ENCODE data around the gene AIDA.
"Not testable (repeated sequence)": the region's sequence is repeated elsewhere in the genome, so short reads cannot be mapped to it uniquely, and the experiment has no call there.

The AIDA gene

DNA sequence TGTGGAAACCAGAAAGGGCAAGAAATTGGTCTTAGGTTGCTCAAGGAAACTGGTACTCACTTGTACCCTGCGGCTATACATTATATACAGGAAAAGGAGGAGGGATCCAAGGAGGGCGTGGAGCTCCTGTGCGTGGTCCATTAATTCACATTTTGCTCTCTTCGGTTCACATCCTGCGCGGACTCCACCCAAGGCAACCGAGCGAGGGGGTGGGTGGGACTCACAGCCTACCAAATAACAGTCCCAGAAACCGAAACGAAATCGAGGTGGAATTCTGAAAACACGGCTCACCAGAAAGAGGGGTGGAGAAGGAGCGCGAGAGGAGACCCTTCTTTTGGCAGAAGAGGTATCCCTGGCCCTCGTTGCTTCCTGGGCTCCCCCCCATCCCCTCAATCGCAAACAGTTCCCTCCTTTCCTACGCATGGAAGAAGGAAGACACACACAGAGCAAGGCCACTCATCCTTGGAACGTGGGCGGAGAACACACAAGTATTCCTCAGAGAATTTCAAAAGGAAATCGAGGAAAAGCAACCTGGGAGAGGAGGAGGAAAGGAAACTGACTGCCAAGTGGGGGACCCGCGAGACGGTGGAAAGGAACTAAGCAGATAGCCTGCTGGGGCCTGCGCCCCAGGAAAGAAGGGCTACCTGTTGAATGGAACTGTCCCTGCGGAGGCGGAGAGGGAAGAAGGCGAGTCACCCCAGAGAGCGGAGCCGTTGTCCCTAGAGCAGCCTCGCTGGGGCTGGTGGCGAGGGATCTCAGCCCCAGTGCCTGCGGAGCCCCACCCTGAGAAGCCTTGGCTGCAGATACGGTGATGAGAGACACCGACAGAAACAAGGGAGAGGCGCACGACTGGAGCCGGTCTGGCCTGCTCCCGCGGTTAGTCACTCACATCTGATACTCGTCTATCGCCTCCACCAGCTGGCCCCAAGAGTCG lies 705 bp downstream of the AIDA start:
- peak; percentile 83 for DNase-seq

DNA sequence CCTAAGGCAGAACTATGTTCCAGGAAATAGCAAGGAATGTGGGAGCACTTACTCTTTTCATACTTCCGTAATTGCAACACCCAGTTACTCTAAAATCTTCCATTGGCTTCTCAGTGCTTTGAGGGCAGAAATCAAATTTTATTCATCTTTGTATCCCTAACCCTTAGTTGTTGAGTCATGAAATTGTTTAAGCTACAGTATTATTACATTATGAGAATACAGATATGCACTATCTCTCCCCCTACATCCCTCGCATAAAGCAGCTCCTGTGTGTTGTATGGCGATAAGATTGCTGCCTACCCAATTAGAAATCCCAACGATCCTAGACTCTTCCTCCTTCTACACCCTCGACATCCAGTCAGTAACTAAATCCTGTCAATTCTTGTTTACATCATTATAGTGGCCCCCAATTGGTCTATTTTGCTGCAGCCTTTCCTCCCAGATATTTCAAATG lies 2.6 kb downstream of the AIDA start:
- no peak for DNase-seq

DNA sequence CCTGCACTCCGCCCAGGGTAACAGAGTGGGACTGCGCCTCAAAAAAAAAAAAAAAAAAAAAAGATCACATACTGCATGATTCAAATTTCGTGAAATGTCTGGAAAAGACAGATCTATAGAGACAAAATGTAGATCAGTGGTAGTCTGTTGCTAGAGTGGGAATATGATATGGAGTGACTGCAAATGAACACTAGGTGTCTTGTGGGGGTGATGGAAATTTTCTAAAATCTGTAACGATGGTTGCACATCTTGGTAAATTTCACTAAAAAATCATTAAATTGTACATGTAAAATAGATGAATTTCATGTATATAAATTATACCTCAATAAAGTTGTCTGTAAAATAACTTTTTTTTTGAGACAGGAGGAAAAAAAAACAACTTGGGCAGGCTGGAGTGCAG lies 5.5 kb downstream of the AIDA start:
- DNase-seq = no peak

DNA sequence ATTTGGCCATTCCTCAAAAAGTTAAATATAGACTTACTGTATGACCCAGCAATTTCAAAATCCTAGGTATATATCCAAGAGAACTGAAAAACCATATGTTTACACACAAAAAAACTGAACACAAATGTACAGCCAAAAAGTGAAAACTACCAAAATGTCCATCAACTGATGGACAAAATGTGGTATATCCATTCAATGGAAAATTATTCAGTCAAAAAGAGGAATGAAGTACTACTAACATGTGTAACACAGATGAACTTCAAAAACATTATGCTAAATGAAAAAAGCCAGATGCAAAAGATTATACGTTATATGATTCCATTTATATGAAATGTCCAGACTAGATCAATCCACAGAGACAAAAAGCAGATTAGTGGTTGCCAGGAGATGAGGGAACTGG lies 8.0 kb downstream of the AIDA start:
- DNase-seq = no peak

- no peak for DNase-seq
These were observed 10.1 kb downstream of the AIDA start for GRCh38 chr1:222702210-222702609.

GRCh38 chr1:222697826-222698225 lies 14.5 kb downstream of the AIDA start:
- DNase-seq = no peak

DNA sequence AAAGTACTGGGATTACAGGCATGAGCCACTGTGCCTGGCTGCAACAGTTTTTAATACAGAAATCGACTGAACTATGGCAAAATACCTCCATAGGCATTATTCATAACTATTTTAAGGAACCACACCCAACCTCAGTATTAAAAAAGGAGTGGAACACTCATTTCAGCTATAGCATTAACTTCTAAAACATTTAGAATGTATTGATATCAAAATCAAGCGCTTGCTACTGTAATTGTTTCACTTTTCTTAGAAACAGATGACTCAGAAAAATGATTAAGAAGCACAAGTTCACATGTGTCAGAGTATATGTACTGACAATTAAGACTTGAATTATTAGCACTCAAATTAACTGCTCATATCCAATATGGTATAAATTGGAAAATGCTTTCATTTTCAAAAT lies 15.1 kb downstream of the AIDA start:
- peak; percentile 13 for DNase-seq

DNA sequence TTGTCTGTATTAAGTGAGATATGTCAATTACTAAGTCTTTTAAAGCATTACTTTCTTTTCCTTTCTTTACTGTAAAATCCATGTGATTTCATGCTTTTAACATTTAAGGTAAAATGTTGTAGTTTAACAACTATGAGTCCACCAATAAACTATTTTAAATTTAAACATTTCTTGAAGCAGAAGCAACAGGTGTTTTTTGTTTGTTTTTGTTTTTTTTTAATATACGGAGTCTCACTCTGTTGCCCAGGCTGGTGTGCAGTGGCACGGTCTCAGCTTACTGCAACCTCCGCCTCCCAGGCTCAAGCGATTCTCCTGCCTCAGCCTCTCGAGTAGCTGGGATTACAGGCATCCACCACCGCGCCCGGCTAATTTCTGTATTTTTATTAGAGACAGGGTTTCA lies 15.6 kb downstream of the AIDA start:
- DNase-seq = no peak

DNA sequence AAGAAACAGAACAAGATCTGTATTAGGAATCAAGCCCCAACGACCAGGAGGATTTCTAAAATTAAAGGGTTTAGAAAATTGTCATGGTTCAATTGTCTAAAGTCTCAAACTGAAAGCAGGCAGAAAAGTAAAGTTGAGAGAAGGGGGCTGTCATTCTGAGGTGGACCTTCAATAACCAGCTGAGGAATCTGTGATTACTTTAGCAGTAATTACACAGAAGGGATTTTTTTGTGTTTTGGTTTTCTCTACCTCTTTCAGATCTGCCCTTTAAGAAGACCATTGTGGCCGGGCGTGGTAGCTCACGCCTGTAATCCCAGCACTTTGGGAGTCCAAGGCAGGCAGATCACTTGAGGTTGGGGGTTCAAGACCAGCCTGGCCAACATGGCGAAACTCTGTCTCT lies 17.4 kb downstream of the AIDA start:
- no peak for DNase-seq

DNA sequence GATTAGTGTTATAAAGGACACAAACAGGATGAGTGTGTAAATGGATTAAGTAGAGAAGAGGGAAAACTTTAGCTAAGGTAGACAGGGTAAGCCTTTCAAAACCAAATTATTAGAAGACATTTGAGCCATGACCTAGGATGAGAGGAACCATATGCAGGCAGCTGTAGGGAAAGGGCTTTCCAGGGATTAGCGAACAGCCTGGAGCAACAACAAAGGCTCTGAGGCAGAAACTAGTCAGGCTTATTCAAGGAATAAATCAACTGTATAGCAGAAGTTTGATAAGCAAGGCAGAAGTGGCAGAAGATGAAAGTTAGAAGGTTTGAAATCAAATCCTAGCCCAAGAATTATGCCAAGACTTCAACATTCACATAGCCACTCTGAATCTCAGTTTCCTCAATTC lies 21.3 kb downstream of the AIDA start:
- no peak for DNase-seq

DNA sequence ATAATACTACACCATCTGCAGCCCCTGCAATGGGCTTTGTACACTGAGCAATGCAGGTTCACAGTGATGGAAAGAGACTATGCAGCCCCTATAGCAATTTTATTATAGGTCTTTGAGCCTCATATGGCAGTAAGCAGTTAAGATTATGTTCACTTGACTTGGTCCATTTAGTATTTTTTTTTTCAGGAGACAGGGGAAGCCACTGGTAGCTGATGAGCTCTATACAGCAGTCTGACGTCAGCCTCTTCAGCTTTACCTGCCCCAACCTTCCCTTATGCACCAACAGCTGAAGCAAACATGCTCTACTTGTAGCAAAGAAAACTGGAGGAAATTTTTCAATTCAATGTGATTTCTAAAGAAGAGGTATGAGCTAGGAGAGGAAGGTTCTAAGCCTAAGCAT lies 32.2 kb downstream of the AIDA start:
- DNase-seq = no peak

DNA sequence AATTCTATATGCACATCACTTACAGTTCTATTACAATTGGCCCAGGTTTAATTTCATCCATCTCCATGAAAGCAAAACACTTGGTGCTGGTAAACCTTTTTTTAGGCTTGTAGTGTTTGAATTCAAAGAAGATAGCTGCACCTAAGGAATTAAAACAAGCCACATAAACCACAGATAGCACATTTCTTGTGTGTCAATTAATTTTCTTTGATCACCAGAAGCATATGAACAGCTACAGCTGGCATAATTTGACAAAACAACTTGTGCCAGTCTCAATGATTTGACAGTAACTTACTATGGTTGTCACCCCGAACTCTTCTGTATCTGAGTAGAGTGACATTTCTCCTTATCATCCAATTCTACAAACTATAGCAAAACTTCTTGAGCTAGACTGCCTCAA lies 42.2 kb downstream of the AIDA start:
- no peak for DNase-seq

DNA sequence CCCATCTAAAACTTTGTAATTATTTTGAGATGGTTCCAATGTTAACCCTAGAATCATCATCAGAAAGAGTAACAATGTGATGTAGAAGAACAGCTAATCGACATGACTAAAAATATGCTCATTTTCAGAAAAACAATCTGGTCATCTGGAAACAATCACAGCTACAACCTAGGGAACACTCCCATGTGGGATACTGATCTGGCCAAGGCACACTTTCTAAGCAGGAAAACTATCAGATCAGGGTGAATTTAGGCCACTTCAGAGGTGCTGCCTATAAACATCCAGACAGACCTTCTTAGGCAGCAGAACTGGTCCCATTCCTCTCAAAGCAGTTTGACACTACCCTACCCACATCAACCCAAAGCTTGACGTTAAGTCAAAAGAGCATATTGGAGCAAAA lies 43.2 kb downstream of the AIDA start:
- not testable (repeated sequence) for DNase-seq

GRCh38 chr1:222668184-222668583 lies 44.1 kb downstream of the AIDA start:
- not testable (repeated sequence) for DNase-seq

DNA sequence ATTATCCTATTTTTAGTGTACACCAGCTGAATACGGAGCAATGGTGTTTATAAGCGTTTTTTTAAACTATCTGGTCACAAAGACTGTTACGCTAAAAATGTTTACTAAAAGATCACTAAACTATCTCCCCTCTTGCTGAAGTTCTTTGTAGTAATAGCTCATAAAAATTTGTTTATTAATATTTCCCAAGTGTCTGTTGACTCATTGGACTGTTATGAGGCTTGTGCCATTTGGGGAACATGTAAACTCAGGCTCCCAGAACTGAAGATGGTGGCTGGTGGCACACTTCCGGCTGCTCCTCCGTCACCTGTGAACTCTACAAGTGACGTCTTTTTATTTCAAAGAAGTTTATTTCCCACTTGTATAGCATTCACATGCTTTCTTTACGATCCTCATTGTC lies 46.3 kb downstream of the AIDA start:
- DNase-seq = no peak

GRCh38 chr1:222663431-222663934 lies 48.8 kb downstream of the AIDA start:
- DNase-seq = no peak

GRCh38 chr1:222657899-222658298 lies 54.4 kb downstream of the AIDA start:
- DNase-seq = no peak

GRCh38 chr1:222656391-222657155 lies 55.7 kb downstream of the AIDA start:
- DNase-seq = peak; percentile 81

DNA sequence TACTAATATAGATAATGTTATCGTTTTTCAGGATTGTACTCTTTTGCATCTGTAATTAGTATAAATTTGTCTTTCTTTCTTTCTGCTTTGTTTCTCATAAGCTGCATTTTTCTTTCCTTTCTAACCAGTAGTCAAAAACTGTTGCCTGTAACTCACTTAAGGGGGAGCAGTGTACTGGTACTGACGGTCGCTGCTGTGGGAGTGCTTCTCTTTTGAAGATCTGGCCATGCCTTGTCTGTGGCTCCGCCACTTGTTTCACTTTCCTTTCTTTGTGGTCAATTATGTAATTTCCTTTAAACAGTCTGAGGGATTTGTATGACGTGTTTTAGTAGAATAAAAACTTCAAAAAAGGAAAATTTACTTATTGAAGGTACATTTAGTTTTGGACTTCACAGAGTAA lies 57.4 kb downstream of the AIDA start:
- DNase-seq = peak; percentile 98

DNA sequence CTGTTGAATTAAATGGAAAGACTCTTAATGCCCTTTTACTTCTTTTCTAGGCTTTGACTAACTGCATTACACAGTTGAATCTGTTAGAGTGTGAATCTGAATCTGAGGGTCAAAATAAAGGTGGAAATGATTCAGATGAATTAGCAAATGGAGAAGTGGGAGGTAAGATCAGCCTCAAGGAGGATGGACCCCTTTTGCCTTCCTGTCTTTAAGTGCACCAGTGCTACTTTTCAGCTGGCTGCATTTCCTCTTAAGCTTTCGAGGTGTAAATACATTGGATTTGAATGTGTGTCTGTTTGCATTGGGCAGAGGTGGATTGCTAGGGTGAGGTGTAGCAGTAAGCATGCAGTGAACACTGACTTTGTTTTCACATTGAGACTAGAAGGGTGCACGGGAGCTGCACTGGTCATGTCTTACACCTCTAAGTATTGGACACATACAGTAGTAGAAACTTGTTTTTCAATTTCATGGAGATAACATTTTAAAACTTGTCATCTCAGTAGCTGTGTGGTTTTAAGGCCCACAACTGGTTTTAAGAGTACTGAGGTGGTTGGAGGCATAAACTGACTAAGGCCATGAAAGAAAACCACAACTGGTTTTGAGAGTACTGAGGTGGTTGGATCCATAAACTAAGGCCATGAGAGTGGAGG lies 59.0 kb downstream of the AIDA start:
- DNase-seq = no peak

- DNase-seq = no peak
These were observed 59.6 kb downstream of the AIDA start for GRCh38 chr1:222652676-222653075.

- DNase-seq = peak; percentile 56
These were observed 67.7 kb downstream of the AIDA start for GRCh38 chr1:222644636-222644980.

DNA sequence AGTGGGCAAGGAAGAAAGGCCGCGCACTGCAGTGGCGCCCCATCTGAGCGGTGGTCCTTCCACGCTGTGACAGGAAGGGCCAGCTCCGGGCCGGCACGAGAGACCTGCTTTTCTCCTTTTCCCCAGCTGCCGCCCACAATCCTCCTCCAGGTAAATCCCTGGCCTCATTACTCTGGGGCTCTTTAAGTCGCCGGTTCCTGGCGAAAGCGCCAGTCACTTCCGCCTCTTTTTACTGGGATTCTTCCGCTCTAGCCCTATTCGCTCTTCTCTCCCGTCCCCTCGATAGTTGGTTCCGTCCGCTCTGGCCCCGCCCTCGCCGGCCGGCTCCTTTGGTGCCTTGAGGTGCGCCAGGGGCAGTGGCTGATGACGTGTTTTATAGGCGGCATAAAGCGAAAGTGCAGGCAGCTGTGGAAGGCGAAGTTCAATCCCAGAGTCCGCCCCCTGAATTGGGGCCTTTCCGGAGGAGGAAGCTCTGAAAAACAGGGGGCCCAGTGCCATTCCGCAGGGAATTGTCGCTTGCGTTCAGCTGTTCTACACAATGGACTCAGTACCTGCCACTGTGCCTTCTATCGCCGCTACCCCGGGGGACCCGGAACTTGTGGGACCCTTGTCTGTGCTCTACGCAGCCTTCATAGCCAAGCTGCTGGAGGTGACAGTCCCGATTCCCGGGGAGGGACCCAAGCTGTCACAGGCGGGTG lies 68.2 kb downstream of the AIDA start:
- DNase-seq = peak; percentile 100

Data from inflammatory macrophage treated with lipopolysaccharide for 4 hours (primary cell).